Activated CD8-positive, alpha-beta memory T cell treated with anti-CD3 and anti-CD28 coated beads, Interleukin-2, amount 10 ng/mL, durations not matched to agents 7 days and 5 days (primary cell): Measurements from ENCODE around the gene MNAT1. TPM values are rescaled to one million over a fixed set of nuclear protein-coding genes. Genes with fewer than 3 reads are reported as not detected.
"Not testable (repeated sequence)": the region's sequence is repeated elsewhere in the genome, so short reads cannot be mapped to it uniquely, and the experiment has no call there.

Experiments used
- ATAC-seq: fragments of 150-1000 bp; cut with Tn5 transposase; one replicate; pipeline ENCODE4 v1.10.0; 2021; ENCODE audit warnings: moderate library complexity
- CTCF ChIA-PET: fragments of 350-600 bp; sonication (Branson Sonifier 250); formaldehyde crosslinking; loops from one replicate; lab custom pipeline; 2021; ENCODE audit warnings: antibody characterized with exemption; lab: Charles Lee
- DNase-seq: peaks from one replicate; pipeline ENCODE4 v3.0.0-alpha.2; 2020
- H3K27ac Mint-ChIP-seq: one replicate; pipeline ENCODE4 v1.8.0; 2021; ENCODE audit warnings: mild to moderate bottlenecking, mixed read lengths
- H3K27me3 Mint-ChIP-seq: one replicate; pipeline ENCODE4 v1.8.0; 2021; ENCODE audit warnings: mixed read lengths
- H3K36me3 Mint-ChIP-seq: one replicate; pipeline ENCODE4 v1.8.0; 2021; ENCODE audit warnings: mild to moderate bottlenecking, mixed read lengths
- H3K4me1 Mint-ChIP-seq: one replicate; pipeline ENCODE4 v1.8.0; 2021; ENCODE audit warnings: mixed read lengths
- H3K4me3 Mint-ChIP-seq: one replicate; pipeline ENCODE4 v1.8.0; 2021; ENCODE audit warnings: mild to moderate bottlenecking, moderate library complexity, mixed read lengths
- H3K9me3 Mint-ChIP-seq: one replicate; pipeline ENCODE4 v1.8.0; 2022; ENCODE audit warnings: low read depth, mixed read lengths
- total RNA-seq, 2 experiments: library from RNA; stranded (reverse); gene quantifications; one replicate each; pipeline ENCODE4 v1.2.3, GENCODE V29; 2021

Gene MNAT1
- total RNA-seq, 2 experiments from 2014 or later, result 57.9 to 60.7 TPM

- no peaks in the 10 kb centered on the region for H3K9me3 Mint-ChIP-seq
- H3K4me1 Mint-ChIP-seq, result peaks cover 66% of the 10 kb centered on the region
- ATAC-seq (no peak), DNase-seq (no peak)
- peak overlapping the region; percentile 83 for H3K27ac Mint-ChIP-seq
- no peak overlapping the region for H3K4me3 Mint-ChIP-seq
- CTCF ChIA-PET, result no interaction called here
- H3K27me3 Mint-ChIP-seq, result no peaks in the 10 kb centered on the region
- peaks cover 34% of the 10 kb centered on the region for H3K36me3 Mint-ChIP-seq
Observed at GRCh38 chr14:60757567-60758002, 23.0 kb downstream of the MNAT1 start.

- Mint-ChIP-seq H3K27me3 (no peaks in the 10 kb centered on the region), H3K4me3 (peak overlapping the region; percentile 37), H3K9me3 (no peaks in the 10 kb centered on the region), H3K27ac (peak overlapping the region; percentile 79), H3K36me3 (peaks cover 30% of the 10 kb centered on the region), H3K4me1 (peaks cover 54% of the 10 kb centered on the region)
- no peak for DNase-seq
- ATAC-seq, result no peak
- CTCF ChIA-PET, result no interaction called here
Observed at GRCh38 chr14:60758885-60759284, 24.3 kb downstream of the MNAT1 start.

GRCh38 chr14:60760209-60760608 lies 25.6 kb downstream of the MNAT1 start:
- CTCF ChIA-PET, result no interaction called here
- no peak for ATAC-seq
- H3K4me3 Mint-ChIP-seq, result no peak overlapping the region
- no peak overlapping the region for H3K27ac Mint-ChIP-seq
- no peaks in the 10 kb centered on the region for H3K9me3 Mint-ChIP-seq
- H3K36me3 Mint-ChIP-seq, result peaks cover 32% of the 10 kb centered on the region
- no peak for DNase-seq
- H3K27me3 Mint-ChIP-seq, result no peaks in the 10 kb centered on the region
- peaks cover 44% of the 10 kb centered on the region for H3K4me1 Mint-ChIP-seq

- Mint-ChIP-seq H3K27me3 (no peaks in the 10 kb centered on the region), H3K27ac (no peak overlapping the region), H3K4me1 (peaks cover 39% of the 10 kb centered on the region), H3K36me3 (peaks cover 29% of the 10 kb centered on the region), H3K9me3 (no peaks in the 10 kb centered on the region), H3K4me3 (no peak overlapping the region)
- DNase-seq, result no peak
- no peak for ATAC-seq
- CTCF ChIA-PET, result no interaction called here
Observed at GRCh38 chr14:60760644-60761364, 26.2 kb downstream of the MNAT1 start.

- H3K4me1 Mint-ChIP-seq, result peaks cover 5% of the 10 kb centered on the region
- no peak for ATAC-seq
- peaks cover 2% of the 10 kb centered on the region for H3K9me3 Mint-ChIP-seq
- H3K27me3 Mint-ChIP-seq, result no peaks in the 10 kb centered on the region
- no peak overlapping the region for H3K27ac Mint-ChIP-seq
- H3K36me3 Mint-ChIP-seq, result peaks cover 12% of the 10 kb centered on the region
- CTCF ChIA-PET, result interaction anchor here (0.6 kb wide), 1 partner anchor 570 kb away, joined by 3 read pairs; no protein-coding TSS in a partner anchor
- H3K4me3 Mint-ChIP-seq, result no peak overlapping the region
- DNase-seq, result no peak
Observed at GRCh38 chr14:60768602-60769001, 34.0 kb downstream of the MNAT1 start.

- peaks cover 2% of the 10 kb centered on the region for H3K9me3 Mint-ChIP-seq
- H3K27ac Mint-ChIP-seq, result no peak overlapping the region
- peaks cover 5% of the 10 kb centered on the region for H3K4me1 Mint-ChIP-seq
- H3K27me3 Mint-ChIP-seq, result no peaks in the 10 kb centered on the region
- ATAC-seq, result no peak
- DNase-seq, result no peak
- peaks cover 7% of the 10 kb centered on the region for H3K36me3 Mint-ChIP-seq
- no peak overlapping the region for H3K4me3 Mint-ChIP-seq
- CTCF ChIA-PET, result no interaction called here
Observed at GRCh38 chr14:60771117-60771516, 36.6 kb downstream of the MNAT1 start.

GRCh38 chr14:60773558-60773957 lies 39.0 kb downstream of the MNAT1 start:
- Mint-ChIP-seq H3K27me3 (no peaks in the 10 kb centered on the region), H3K4me1 (peaks cover 5% of the 10 kb centered on the region), H3K27ac (no peak overlapping the region), H3K4me3 (no peak overlapping the region), H3K36me3 (peaks cover 6% of the 10 kb centered on the region), H3K9me3 (peaks cover 2% of the 10 kb centered on the region)
- no peak for ATAC-seq
- DNase-seq, result no peak
- CTCF ChIA-PET, result no interaction called here

GRCh38 chr14:60775296-60775695 lies 40.7 kb downstream of the MNAT1 start:
- DNase-seq (no peak), ATAC-seq (no peak)
- Mint-ChIP-seq H3K36me3 (peaks cover 6% of the 10 kb centered on the region), H3K27ac (no peak overlapping the region), H3K4me1 (peaks cover 12% of the 10 kb centered on the region), H3K9me3 (peaks cover 2% of the 10 kb centered on the region), H3K4me3 (no peak overlapping the region), H3K27me3 (no peaks in the 10 kb centered on the region)
- CTCF ChIA-PET, result no interaction called here

GRCh38 chr14:60777856-60778578 lies 43.5 kb downstream of the MNAT1 start:
- no peak overlapping the region for H3K4me3 Mint-ChIP-seq
- DNase-seq (no peak), ATAC-seq (no peak)
- H3K27me3 Mint-ChIP-seq, result no peaks in the 10 kb centered on the region
- H3K9me3 Mint-ChIP-seq, result no peaks in the 10 kb centered on the region
- H3K36me3 Mint-ChIP-seq, result peaks cover 5% of the 10 kb centered on the region
- H3K27ac Mint-ChIP-seq, result no peak overlapping the region
- peaks cover 8% of the 10 kb centered on the region for H3K4me1 Mint-ChIP-seq
- CTCF ChIA-PET, result no interaction called here

GRCh38 chr14:60779745-60780514 lies 45.4 kb downstream of the MNAT1 start:
- H3K27me3 Mint-ChIP-seq, H3K27ac Mint-ChIP-seq, H3K4me1 Mint-ChIP-seq, ATAC-seq, H3K4me3 Mint-ChIP-seq, DNase-seq, H3K9me3 Mint-ChIP-seq, H3K36me3 Mint-ChIP-seq, CTCF ChIA-PET: not testable (repeated sequence)

- H3K36me3 Mint-ChIP-seq, H3K4me1 Mint-ChIP-seq, H3K27me3 Mint-ChIP-seq, H3K27ac Mint-ChIP-seq, H3K4me3 Mint-ChIP-seq, ATAC-seq, H3K9me3 Mint-ChIP-seq, DNase-seq, CTCF ChIA-PET: not testable (repeated sequence)
Observed at GRCh38 chr14:60780558-60780957, 46.0 kb downstream of the MNAT1 start.

- H3K27ac Mint-ChIP-seq, result no peak overlapping the region
- H3K36me3 Mint-ChIP-seq, result peaks cover 25% of the 10 kb centered on the region
- no peak overlapping the region for H3K4me3 Mint-ChIP-seq
- H3K4me1 Mint-ChIP-seq, result peaks cover 7% of the 10 kb centered on the region
- DNase-seq, result no peak
- no peaks in the 10 kb centered on the region for H3K27me3 Mint-ChIP-seq
- H3K9me3 Mint-ChIP-seq, result peaks cover 2% of the 10 kb centered on the region
- no peak for ATAC-seq
- CTCF ChIA-PET, result no interaction called here
Observed at GRCh38 chr14:60786905-60787304, 52.3 kb downstream of the MNAT1 start.

- H3K4me3 Mint-ChIP-seq, result no peak overlapping the region
- CTCF ChIA-PET, result no interaction called here
- no peak overlapping the region for H3K27ac Mint-ChIP-seq
- H3K27me3 Mint-ChIP-seq, result no peaks in the 10 kb centered on the region
- peaks cover 2% of the 10 kb centered on the region for H3K9me3 Mint-ChIP-seq
- ATAC-seq, result no peak
- H3K4me1 Mint-ChIP-seq, result peaks cover 10% of the 10 kb centered on the region
- DNase-seq, result no peak
- peaks cover 28% of the 10 kb centered on the region for H3K36me3 Mint-ChIP-seq
Observed at GRCh38 chr14:60789656-60790055, 55.1 kb downstream of the MNAT1 start.
